NAMALWA (cell line): ENCODE data around the gene CUTC.
A peak's percentile ranks its signal among the peaks of the same experiment; 100 is the strongest.
"Not testable (repeated sequence)": the region's sequence is repeated elsewhere in the genome, so short reads cannot be mapped to it uniquely, and the experiment has no call there.

Experiments
- DNase-seq: peaks from one replicate; pipeline ENCODE4 v3.0.0-alpha.2; 2015; ENCODE audit warnings: low spot score

Gene CUTC

GRCh38 chr10:99742701-99743100, 10.7 kb downstream of the CUTC start:
- DNase-seq: no peak

DNA sequence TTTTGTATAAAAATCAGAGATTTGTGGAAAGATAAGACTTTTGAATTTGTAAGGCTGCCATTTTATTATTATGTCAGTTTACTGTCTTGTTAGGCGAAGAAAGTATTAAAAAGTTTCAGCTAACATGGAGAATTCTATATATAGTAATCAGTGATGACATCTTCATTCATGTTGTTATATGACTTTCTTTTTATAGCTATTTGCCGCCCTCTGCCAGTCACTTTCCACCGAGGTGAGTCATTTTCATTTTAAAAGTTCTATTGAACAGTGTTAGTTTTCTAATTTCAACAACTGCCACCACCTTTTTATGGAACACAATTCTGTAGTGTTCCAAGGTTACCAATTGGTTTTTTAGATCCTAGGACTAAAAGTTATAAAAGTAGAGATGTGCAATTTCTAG, 11.8 kb downstream of the CUTC start:
- no peak for DNase-seq

DNA sequence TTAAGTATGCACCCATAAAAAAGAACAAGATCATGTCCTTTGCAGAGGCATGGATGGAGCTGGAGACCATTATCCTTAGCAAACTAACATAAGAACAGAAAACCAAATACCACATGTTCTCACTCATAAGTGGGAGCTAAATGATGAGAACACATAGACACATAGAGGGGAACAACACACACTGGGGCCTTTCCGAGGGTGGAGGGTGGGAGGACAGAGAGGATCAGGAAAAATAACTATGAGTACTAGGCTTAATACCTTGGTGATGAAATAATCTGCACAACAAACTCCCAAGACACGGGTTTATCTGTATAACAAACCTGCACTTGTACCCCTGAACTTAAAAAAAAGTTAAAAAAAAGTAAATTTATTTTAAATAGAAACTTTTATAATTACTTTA, 14.1 kb downstream of the CUTC start:
- DNase-seq: not testable (repeated sequence)

DNA sequence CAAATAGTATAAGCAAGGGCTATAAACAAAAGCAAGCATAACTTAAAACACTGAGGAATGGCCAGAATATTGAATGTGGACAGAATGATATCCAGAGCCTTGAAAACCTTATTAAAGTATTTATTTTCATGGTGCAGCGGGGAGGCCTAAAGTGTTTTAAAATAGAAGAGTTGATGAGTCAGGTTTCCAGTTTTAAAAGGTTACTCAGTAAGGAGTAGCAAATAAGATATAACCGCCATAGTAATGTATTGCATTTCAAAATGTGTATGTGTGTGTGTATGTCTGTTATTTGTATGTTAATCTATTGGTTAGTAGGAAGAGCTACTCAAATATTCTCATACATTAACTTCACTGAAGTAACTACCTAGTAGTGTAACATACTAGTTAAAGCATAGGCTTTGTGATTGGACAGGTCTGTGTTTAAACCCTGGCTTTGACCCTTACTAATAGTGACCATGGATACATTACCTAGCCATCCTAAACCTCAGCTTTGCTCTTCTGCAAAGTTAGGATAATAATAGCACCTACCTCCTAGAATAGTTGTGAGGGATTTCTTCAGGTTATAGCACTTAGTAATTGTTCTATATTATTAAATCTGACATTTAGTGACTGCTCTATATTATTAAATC, 16.9 kb downstream of the CUTC start:
- no peak for DNase-seq

GRCh38 chr10:99750641-99751040, 18.6 kb downstream of the CUTC start:
- no peak for DNase-seq

- no peak for DNase-seq
Measured at GRCh38 chr10:99754670-99755069, 22.6 kb downstream of the CUTC start.

DNA sequence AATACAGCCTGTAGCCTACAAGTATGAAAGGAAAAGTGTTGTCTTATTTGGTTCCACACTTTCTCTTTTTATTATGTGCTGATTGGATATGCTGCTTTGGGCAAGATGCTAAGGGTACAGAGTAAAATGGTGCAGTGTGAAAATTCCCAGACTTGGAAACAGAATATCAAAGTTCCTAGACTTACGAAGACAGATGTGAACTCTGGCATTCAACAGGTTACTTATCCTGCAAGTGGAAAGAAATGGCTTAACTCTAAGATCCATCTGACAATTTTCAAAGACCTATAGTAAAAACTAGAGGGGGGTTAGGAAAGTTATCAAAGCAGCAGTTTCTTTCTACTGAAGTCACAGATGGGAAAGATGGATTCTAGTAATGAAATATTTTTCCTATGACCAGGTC, 24.1 kb downstream of the CUTC start:
- no peak for DNase-seq

DNA sequence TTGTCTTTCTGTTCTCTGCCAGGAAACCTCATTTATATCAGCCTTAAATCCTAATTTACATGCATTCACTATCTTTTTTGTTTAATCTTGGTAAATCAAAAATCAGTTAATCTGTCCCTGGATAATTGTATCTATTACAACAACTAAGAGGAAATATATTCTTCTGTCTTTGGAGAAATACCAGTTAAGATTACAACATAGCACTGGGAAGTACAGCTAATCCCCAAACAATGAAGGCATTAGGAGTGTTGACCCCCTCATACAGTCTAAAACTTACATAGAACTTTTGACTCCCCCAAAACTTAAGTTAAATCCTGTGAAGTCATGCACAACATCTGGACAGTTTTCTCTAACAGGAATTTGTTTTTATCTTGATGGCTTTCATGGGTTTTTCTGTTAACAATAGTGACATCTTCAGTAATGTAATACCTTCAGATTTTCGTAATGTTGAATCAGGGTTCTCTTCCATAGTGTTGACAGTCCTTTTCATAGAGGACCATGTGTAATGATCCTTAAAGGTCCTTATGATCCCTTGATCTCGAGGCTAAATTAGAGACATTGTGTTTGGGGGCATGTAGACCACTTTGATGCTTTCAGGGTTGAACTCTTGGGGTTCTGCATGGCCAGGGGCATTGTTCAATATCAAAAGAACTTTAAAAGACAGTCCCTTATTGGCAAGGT, 26.3 kb downstream of the CUTC start:
- DNase-seq: no peak

DNA sequence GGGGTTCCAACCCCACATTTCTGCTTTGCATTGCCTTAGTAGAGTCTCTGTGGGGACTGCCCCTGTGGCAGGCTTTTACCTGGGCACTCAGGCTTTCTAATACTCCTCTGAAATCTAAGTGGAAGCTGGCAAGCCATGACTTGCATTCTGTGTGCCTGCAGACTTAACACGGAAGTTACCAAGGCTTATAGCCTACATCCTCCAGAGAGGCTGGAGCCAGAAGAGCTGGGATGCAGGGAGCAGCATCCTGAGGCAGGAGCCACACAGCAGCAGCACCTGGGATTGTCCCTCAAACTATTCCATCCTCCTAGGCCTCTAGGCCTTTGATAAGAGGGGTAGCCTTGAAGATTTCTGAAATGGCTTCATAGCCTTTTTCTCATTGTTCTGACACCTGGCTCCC, 28.3 kb downstream of the CUTC start:
- DNase-seq: no peak

DNA sequence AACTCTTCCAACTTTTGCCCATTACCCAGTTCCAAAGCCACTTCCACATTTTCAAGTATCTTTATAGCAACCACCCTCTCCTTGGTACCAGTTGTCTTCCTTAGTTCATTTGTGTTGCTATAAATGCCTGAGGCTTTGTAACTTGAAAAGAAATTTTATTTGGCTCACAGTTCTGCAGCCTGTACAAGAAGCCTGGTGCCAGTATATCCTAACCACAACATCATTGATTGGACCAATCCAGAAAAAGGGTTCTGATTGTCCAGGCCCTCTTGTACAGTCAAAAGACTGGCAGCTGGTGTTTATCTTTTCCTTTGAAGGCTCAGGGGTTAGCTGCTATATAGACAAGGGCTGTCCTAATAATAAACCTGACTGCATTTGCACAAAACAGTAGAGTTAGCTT, 29.3 kb downstream of the CUTC start:
- DNase-seq: no peak

DNA sequence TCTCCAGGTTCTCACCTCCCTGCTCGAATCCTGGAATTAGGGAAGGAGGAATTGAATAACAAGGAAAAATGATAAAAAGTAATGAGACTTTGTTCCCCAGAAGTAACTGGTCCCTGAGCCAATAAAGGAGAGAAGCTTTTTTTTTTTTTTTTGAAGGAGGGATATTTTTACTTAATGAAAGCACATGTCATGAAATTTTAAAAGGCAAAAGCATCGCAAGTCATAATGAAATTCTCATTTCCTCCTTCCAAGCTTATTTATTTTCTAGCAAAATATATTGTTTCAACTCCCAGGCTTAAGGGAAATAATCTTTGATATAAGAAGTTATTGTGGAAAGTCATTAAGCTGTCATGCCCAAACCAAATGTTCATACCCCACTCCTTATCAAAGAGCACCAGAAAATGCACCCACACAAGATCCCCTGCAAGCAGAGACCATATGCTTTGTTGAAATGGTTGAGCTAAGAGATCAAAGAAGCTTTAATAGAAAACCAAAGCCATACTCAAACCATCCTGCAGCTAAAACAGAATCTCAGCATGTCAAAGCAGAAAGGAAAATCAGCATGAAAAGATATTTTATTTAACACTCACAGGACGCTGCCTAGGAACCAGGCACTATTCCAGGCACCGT, 33.8 kb downstream of the CUTC start:
- DNase-seq: no peak

GRCh38 chr10:99766302-99766681, 34.3 kb downstream of the CUTC start:
- DNase-seq: no peak

DNA sequence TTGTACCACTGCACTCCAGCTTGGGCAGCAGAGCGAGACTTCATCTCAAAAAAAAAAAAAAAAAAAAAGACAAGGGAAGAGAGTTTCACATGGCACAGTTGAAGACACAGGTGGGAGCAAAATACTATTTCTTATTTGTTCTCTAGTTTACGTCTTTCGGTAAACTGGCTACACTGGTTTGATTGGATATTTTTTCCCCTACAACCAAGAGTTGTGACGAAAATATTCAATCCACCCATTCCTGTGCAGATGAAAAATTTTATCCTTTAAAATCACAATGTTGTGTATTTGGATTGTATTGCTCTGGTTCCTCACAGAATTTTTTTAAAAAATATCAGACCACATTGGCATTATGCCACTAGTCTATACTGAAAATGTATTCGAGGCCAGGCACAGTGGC, 35.9 kb downstream of the CUTC start:
- DNase-seq: no peak

GRCh38 chr10:99768556-99768955, 36.5 kb downstream of the CUTC start:
- no peak for DNase-seq

GRCh38 chr10:99769706-99770105, 37.7 kb downstream of the CUTC start:
- DNase-seq: no peak

GRCh38 chr10:99770408-99771045, 38.5 kb downstream of the CUTC start:
- no peak for DNase-seq

- DNase-seq: no peak
Measured at GRCh38 chr10:99775850-99776249, 43.8 kb downstream of the CUTC start.

DNA sequence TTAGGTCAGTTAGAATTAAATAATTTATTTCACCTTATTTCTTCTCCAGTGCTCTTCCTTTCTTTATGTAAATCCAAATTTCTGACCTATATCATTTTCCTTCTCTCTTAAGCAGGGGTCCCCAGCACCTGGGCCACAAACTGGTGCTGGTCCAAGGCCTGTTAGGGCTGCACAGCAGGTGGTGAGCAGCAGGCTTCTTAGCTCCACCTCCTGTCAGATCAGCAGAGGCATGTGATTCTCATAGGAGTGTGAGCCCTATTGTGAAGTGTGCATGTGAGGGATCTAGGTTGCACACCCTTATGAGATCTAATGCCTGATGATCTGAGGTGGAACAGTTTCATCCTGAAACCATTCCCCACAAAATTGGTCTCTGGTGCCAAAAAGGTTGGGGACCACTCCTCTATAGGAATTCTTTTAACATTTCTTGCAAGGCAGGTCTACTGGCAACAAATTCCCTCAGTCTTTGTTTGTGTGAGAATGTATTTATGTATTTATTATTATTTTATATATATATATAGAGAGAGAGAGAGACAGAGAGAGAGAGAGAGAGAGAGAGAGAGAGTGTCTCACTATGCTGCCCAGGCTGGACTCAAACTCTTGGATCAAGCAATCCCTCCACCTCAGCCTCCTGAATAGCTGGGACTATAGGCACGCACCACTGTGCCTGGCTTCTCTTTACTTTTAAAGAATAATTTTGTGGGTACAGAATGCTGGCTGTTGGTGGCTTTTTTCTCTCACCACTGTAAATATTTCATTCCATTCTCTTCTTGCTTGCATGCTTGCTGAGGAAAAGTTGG, 46.1 kb downstream of the CUTC start:
- DNase-seq: peak; percentile 76

DNA sequence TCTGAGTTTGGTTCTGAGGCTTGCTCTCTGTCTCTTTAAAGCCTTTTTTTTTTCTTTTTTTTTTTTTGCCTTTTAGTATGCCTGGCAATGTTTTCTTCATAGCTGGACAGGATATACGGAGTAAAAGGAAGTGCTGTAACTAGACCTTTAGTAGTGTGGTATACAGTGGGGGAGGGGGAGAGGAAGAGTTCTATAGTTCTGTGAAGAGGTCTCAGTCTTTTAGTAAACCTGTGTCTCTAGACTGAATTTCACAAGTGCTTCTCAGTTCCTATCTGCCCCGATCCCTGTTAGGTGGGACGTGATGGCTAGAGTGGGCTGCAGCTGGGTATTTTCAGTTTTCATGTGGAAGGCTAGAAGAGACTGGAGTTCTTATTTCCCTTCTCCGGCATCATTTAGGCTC, 47.3 kb downstream of the CUTC start:
- DNase-seq: peak; percentile 39

DNA sequence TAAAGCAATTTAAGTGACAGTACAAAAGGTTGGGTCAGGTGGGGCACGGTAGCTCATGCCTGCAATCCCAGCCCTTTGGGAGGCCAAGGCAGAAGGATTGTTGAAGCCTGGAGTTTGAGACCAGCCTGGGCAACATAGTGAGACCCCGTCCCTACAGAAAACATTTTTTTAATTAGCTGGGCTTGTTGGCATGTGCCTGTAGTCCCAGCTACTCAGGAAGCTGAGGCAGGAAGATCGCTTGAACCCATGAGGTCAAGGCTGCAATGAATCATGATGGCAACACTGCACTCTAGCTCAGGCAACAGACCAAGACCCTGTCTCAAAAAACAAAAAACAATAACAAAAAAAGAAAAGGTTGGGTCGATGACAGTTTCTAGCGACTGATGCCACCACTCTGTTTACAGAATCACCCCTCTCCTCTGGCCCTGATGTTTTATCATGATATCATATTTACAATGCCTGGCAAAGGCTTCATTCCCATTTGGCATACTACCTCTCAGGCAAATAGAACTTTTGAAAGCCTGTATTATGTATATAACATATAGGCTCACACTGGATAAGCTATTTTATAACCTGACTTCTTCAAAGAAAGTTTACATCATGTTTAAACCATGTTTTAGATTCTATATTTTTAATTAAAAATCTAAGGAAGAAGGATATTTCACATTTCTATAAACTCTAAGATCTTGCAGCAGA, 49.8 kb downstream of the CUTC start:
- no peak for DNase-seq

DNA sequence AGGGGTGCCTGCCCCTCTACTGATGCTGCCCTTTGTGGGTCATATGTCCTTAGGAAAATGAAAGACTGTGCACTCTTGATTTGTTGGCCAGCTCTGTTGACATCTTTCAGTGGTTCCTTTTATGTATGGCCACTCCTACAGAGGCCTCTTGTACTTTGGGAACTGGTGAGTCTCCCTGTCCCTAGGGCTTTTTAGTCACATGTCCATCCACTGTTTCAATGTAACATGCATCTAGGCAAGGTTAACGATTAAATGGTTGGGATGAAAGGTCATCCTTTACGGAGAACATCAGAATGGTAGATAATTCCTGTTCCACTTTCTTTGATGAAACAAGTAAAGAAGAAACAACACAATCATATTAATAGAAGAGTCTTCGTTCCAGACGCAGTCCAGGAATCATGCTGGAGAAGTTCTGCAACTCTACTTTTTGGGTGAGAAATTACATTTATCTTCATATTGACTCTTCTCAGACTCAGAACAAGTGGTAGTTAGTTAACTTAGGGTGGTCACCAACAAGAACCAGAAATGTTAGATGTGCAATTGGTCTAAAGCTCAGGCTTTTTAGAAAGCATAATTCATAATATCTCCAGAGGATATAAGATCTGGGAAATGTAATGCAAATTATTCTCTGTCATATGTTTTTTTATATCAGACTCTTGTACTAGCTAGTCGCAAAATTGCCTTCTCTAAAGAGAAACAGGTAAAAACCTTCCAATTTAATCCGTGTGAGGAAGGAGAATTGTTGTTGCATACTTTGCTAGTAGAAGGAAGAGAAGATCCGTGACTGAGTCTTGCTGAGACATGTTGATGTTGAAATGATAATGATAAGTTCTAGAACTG, 50.6 kb downstream of the CUTC start, which contains the start of gene ABCC2:
ABCC2 (plus strand) TSS at position 194 of the 840 bp plus-strand sequence; CDS start at position 399, 205 bp downstream.
- no peak for DNase-seq
